ENCODE measurements around the gene KCNQ4.

KCNQ4 gene

DNA sequence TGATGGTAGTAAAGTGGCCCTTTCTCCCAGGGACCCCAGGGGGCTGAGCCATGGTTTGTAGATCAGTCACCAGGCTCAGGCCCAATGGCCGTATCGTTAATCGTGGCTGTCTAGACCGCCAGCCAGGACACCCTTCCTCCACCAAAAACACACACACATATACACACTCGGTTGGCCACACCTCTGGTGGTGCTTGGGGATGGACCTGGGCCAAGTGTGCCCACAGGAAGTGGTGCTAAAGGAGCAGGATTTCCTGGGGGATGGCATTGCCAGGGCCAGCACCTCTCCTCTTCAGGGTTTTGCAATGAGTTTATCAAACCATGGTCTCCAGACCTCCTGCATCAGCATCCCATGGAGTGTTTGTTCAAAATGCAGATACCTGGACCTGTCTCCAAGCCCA, 42.4 kb downstream of the KCNQ4 start:
- H3K9me3 Mint-ChIP-seq: no peaks in the 10 kb centered on the region
- peak overlapping the region; percentile 67 for H3K27ac Mint-ChIP-seq
- no peak for ATAC-seq

GRCh38 chr1:40829631-40830245, 46.2 kb downstream of the KCNQ4 start:
- DNase-seq (ENCODE audit: low spot score in 2 of 2): no peak
- no peak for ATAC-seq
- Mint-ChIP-seq H3K36me3 (no peaks in the 10 kb centered on the region), H3K9me3 (no peaks in the 10 kb centered on the region), H3K27ac (no peak overlapping the region), H3K4me1 (peaks cover 20% of the 10 kb centered on the region), H3K4me3 (no peak overlapping the region)

More for the DNA sequence above, 42.4 kb downstream of the KCNQ4 start:
- Mint-ChIP-seq H3K4me1 (peaks cover 20% of the 10 kb centered on the region), H3K4me3 (no peak overlapping the region), H3K36me3 (no peaks in the 10 kb centered on the region)
- DNase-seq (ENCODE audit: low spot score in 2 of 2): no peak

DNA sequence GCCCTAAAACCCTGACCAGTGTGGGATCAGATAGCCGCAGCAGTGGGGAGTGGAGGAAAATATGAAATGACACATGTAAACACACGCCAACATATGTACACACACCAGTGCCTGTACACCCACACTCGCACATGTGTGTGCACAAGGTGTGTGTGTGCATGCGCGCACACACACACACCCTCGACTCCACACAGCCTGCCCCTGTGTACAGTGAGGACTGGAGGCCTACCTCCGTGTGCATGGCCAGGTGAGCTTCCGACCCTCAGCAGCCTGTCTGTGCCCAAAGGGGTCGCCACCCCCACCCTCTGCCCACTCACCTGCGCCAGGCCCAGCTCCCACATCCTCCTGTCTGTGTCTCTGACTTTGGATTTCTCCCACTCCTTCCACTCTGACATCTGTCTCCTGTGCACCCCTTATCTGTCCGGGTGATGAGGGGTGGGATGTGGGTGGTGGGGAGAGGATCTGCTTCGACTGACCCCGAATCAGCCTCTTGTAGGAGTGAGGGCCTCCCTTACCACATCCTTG, 46.9 kb downstream of the KCNQ4 start:
- no peak overlapping the region for H3K4me3 Mint-ChIP-seq
- H3K27ac Mint-ChIP-seq: no peak overlapping the region
- no peak for ATAC-seq
- peaks cover 13% of the 10 kb centered on the region for H3K4me1 Mint-ChIP-seq
- no peak for DNase-seq (ENCODE audit: low spot score in 2 of 2)
- H3K9me3 Mint-ChIP-seq: no peaks in the 10 kb centered on the region
- H3K36me3 Mint-ChIP-seq: no peaks in the 10 kb centered on the region

GRCh38 chr1:40831001-40831732, 47.6 kb downstream of the KCNQ4 start:
- Mint-ChIP-seq H3K36me3 (no peaks in the 10 kb centered on the region), H3K27ac (no peak overlapping the region), H3K4me1 (peaks cover 6% of the 10 kb centered on the region), H3K9me3 (no peaks in the 10 kb centered on the region), H3K4me3 (no peak overlapping the region)
- ATAC-seq: no peak
- DNase-seq (ENCODE audit: low spot score in 2 of 2): no peak

GRCh38 chr1:40833979-40834378, 50.4 kb downstream of the KCNQ4 start:
- H3K4me3 Mint-ChIP-seq: no peak overlapping the region
- H3K9me3 Mint-ChIP-seq: no peaks in the 10 kb centered on the region
- DNase-seq (ENCODE audit: low spot score in 2 of 2) (no peak), ATAC-seq (no peak)
- peaks cover under 1% of the 10 kb centered on the region for H3K4me1 Mint-ChIP-seq
- H3K36me3 Mint-ChIP-seq: peaks cover under 1% of the 10 kb centered on the region
- H3K27ac Mint-ChIP-seq: no peak overlapping the region

- Mint-ChIP-seq H3K36me3 (peaks cover 5% of the 10 kb centered on the region), H3K9me3 (no peaks in the 10 kb centered on the region), H3K27ac (no peak overlapping the region), H3K4me1 (peaks cover 9% of the 10 kb centered on the region), H3K4me3 (no peak overlapping the region)
- DNase-seq (ENCODE audit: low spot score in 2 of 2) (no peak), ATAC-seq (no peak)
Observed at GRCh38 chr1:40834968-40835545, 51.5 kb downstream of the KCNQ4 start.

DNA sequence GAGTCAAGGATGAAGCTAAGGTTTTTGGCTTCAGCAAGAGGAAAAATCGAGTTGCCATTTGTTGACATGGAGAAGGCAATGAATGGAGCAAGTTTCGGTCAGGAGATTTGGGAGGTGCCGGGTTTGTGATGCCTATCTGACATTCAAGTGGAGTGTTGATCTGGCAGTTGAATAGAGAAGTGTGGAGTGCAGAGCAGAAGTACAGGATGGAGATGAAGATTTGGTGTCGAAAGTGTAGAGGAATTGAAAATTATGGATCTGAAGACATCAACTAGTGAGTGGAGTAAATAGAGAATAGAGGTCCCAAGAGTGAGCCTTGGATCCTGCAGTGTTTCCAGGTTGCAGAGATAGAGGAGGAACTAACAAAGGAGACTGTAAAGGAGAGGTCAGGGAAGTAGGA, 52.7 kb downstream of the KCNQ4 start:
- no peaks in the 10 kb centered on the region for H3K9me3 Mint-ChIP-seq
- no peak overlapping the region for H3K27ac Mint-ChIP-seq
- H3K36me3 Mint-ChIP-seq: peaks cover 5% of the 10 kb centered on the region
- DNase-seq (ENCODE audit: low spot score in 2 of 2) (no peak), ATAC-seq (no peak)
- H3K4me1 Mint-ChIP-seq: peaks cover 20% of the 10 kb centered on the region
- no peak overlapping the region for H3K4me3 Mint-ChIP-seq

DNA sequence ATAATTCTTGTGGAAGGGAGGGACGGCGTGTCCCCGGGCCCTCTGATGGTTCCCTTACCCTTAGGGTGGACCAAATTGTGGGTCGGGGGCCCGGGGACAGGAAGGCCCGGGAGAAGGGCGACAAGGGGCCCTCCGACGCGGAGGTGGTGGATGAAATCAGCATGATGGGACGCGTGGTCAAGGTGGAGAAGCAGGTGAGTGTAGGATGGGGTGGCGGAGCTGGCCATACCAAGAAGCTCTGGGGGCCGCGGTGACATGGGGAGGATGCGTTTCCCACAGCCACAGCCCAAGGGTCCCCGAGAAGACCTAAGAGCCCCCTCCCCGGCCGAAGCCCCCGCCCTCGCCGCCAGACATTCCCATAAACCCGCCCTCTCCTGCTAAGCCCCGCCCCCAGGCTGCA, 54.0 kb downstream of the KCNQ4 start:
- no peak overlapping the region for H3K4me3 Mint-ChIP-seq
- no peak overlapping the region for H3K27ac Mint-ChIP-seq
- peaks cover 20% of the 10 kb centered on the region for H3K4me1 Mint-ChIP-seq
- peaks cover 5% of the 10 kb centered on the region for H3K36me3 Mint-ChIP-seq
- peaks cover 3% of the 10 kb centered on the region for H3K9me3 Mint-ChIP-seq
- no peak for DNase-seq (ENCODE audit: low spot score in 2 of 2)
- no peak for ATAC-seq

- H3K4me1 Mint-ChIP-seq: peaks cover 20% of the 10 kb centered on the region
- no peak overlapping the region for H3K4me3 Mint-ChIP-seq
- H3K9me3 Mint-ChIP-seq: peaks cover 4% of the 10 kb centered on the region
- no peak for ATAC-seq
- H3K36me3 Mint-ChIP-seq: peaks cover 5% of the 10 kb centered on the region
- DNase-seq (ENCODE audit: low spot score in 2 of 2): no peak
- H3K27ac Mint-ChIP-seq: no peak overlapping the region
Observed at GRCh38 chr1:40838045-40838979, 54.7 kb downstream of the KCNQ4 start.

GRCh38 chr1:40838980-40839942, 55.7 kb downstream of the KCNQ4 start:
- H3K27ac Mint-ChIP-seq: no peak overlapping the region

GRCh38 chr1:40839943-40840335, 56.4 kb downstream of the KCNQ4 start:
- Mint-ChIP-seq H3K36me3 (peaks cover 5% of the 10 kb centered on the region), H3K4me1 (peaks cover 20% of the 10 kb centered on the region), H3K27ac (no peak overlapping the region), H3K4me3 (no peak overlapping the region), H3K9me3 (peaks cover 4% of the 10 kb centered on the region)
- ATAC-seq (no peak), DNase-seq (ENCODE audit: low spot score in 2 of 2) (no peak)

More at GRCh38 chr1:40838980-40839942, 55.7 kb downstream of the KCNQ4 start:
- Mint-ChIP-seq H3K9me3 (peaks cover 4% of the 10 kb centered on the region), H3K36me3 (peaks cover 5% of the 10 kb centered on the region), H3K4me3 (no peak overlapping the region), H3K4me1 (peaks cover 20% of the 10 kb centered on the region)
- ATAC-seq (no peak), DNase-seq (ENCODE audit: low spot score in 2 of 2) (no peak)

GRCh38 chr1:40840526-40841323, 57.1 kb downstream of the KCNQ4 start:
- Mint-ChIP-seq H3K4me1 (peaks cover 20% of the 10 kb centered on the region), H3K27ac (no peak overlapping the region), H3K9me3 (peaks cover 4% of the 10 kb centered on the region), H3K4me3 (no peak overlapping the region), H3K36me3 (peaks cover 5% of the 10 kb centered on the region)
- DNase-seq (ENCODE audit: low spot score in 2 of 2): no peak
- no peak for ATAC-seq

DNA sequence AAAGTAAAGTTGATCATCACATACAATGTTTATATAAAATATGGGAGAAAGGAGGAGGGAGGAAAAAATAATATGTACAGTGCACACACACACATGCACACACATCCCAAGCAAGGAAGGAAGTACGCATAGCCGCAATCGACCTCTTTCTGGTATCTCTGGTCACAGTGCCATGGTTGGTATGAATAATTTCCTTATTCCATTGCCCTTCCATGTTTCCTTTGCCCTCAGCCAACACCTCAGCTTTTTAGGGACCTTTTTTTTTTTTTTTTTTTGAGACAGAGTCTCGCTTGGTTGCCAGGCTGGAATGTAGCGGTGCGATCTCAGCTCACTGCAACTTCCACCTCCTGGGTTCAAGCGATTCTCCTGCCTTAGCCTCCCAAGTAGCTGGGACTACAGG, 58.0 kb downstream of the KCNQ4 start:
- H3K4me1 Mint-ChIP-seq: peaks cover 20% of the 10 kb centered on the region
- no peak overlapping the region for H3K4me3 Mint-ChIP-seq
- ATAC-seq (no peak), DNase-seq (ENCODE audit: low spot score in 2 of 2) (no peak)
- H3K36me3 Mint-ChIP-seq: peaks cover 5% of the 10 kb centered on the region
- H3K27ac Mint-ChIP-seq: no peak overlapping the region
- peaks cover 4% of the 10 kb centered on the region for H3K9me3 Mint-ChIP-seq
